NCI-H146 (cell line): Measurements from ENCODE around the gene EMILIN2.
A peak's percentile ranks its signal among the peaks of the same experiment; 100 is the strongest.

Experiments
- DNase-seq: peaks from one replicate; lab custom pipeline; 2025; lab: John Stamatoyannopoulos, UW

EMILIN2 gene

GRCh38 chr18:2916184-2916583, 69.4 kb downstream of the EMILIN2 start:
- DNase-seq, result no peak

- no peak for DNase-seq
Observed at GRCh38 chr18:2917259-2918047, 70.6 kb downstream of the EMILIN2 start.

DNA sequence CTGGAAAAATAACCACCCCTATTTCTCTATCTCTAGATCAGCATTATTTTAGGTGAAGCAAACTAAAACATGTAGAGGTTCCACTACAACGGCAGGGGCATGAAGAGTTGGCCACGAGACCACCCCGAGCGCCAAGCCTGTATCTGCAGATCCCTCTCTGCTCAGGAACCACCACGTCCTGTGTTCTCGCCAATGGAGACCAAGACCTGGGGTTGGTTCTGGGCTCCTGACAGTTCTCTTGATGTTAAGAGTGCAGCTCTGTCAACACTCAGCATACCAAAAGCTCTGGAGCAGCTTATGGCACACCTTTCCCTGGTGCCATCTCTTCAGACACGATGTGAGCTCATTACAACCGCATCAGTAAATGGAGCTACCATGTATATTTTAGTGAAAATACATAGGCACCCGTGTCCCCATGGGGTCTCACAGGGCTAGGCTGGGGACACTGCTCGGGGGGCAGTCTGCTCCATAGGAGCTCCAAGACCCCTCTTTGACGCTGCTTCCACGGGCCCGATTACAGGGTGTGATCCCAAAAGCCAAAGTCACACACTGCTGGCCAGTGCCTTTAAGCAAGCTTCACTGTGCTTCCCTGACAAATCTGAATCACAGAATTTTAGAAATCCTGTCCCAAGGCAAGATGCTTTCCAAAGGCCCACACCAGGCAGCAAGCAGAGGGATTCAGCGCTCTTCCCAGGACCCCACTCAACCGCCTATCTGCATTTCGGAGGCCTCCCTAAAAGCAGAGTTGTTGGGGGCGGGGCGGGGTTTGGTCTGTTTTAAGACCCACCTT, 72.2 kb downstream of the EMILIN2 start:
- DNase-seq, result no peak

DNA sequence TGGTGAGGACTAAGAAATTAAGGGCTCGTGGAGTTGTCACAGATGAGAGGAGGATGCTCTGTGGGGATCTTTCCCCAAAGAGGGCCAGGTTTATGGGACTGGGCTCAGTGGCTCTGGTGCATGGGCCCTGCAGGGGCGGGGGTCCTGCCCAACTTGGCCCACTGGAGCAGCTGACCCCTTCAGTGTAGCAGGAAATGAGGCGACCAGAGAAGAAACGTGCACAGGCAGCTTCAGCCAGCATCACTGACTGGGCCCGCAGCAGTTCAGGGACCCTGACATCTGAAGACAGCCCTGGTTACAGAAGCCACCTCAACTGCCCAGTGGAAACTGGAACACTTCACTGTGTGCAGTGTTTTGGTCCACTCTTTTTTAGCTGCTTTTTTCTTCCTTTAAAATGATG, 72.8 kb downstream of the EMILIN2 start:
- DNase-seq, result no peak

GRCh38 chr18:2920027-2920426, 73.2 kb downstream of the EMILIN2 start:
- no peak for DNase-seq

- DNase-seq, result no peak
Observed at GRCh38 chr18:2920546-2921343, 73.9 kb downstream of the EMILIN2 start.

DNA sequence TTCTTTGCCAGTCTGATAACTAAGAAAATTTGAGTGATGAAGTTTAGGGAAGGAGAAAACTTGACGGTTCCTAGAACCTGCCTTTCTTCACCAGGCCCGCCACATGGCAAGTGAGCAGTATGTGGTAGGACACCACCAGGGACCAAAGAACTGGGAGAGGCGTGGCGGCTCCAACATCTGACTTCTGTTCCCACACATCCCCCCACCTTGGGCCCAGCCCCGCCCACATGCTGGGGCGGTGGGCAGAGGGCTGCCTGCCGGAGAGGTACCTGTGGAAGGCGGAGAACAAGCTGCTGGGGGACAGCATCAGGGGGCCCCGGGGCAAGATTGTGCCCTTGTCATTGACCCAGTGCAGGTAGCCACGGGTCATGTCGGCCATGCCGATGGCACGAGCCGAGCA, 75.0 kb downstream of the EMILIN2 start:
- DNase-seq, result no peak

GRCh38 chr18:2923464-2923863, 76.7 kb downstream of the EMILIN2 start:
- DNase-seq, result no peak

GRCh38 chr18:2924920-2925319, 78.1 kb downstream of the EMILIN2 start:
- DNase-seq, result no peak

- no peak for DNase-seq
Observed at GRCh38 chr18:2926528-2926927, 79.7 kb downstream of the EMILIN2 start.

GRCh38 chr18:2927745-2928144, 80.9 kb downstream of the EMILIN2 start:
- no peak for DNase-seq

GRCh38 chr18:2932247-2933181, 85.7 kb downstream of the EMILIN2 start:
- peak; percentile 63 for DNase-seq

- DNase-seq, result no peak
Observed at GRCh38 chr18:2933995-2934394, 87.2 kb downstream of the EMILIN2 start.

DNA sequence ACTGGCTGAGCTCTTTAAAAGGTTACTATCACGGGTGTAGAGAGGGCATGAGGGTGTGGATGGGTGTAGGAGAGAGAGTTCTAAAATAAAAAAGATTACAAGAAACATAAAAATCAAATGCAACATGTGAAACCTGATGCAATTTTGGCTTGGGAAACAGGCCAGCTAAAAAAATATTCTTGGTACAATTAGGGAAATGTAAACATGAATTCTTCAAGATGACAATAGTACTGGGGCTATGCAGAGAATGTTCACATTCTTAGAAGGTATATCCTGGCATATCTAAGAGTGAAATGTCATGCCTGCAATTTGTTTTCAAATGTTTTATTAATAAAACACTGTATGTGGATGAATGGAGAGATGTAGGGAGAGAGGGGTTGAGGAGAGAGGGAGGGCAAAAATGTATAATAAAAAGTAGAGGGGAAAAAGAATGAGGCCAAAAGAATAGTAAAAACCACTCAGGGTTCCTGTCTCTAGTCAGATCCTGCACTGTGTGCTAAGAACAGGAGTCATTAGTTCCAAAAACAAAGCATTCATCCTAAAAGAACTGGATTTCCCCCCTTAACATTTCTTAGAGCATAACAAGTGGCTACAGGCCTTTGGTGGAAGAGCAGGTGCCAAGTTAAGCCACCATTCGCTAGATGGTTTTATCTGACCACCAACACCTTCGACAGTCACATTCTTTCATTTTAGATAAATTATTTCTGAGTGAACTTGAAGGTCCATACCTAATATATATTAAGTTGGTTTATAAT, 88.8 kb downstream of the EMILIN2 start:
- no peak for DNase-seq

DNA sequence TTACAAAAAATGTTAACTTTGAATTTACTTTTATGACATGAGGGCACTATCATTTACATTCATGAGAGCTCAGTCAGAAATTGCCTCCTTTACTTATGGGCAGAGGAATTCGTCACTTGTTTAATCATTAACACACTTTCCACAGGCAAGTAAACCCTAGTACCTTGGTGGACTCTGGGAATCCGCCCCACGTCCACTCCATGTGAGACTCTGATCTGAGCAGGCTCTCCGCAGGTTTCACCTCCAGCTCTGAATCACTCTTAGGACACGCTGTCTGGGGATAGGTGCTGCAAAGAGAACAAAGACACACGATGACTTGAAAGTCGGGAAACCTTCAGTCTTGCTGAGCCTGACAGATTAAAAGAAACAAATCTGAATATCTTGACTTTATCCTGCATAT, 92.5 kb downstream of the EMILIN2 start:
- no peak for DNase-seq

DNA sequence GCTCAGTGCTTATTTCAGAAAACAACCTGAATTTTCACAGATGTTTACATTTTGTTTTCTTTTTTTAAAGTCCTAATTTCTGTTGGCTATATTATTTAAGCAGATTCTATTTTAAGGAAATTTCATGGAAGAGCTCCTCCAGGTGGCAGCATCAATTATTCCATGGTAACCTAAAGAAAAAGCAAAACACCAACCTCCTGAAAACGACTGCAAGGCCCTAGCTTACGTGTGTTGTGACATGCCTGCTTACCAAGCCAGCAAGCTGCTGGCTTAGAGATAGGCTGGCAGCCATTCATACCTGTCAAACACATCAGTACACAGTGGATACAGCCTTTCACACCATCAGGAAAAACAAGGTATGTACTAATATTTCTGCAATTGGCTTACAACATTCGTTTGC, 101.2 kb downstream of the EMILIN2 start:
- no peak for DNase-seq

- DNase-seq, result no peak
Observed at GRCh38 chr18:2952605-2953004, 105.8 kb downstream of the EMILIN2 start.

GRCh38 chr18:2953935-2954653, 107.3 kb downstream of the EMILIN2 start:
- DNase-seq, result no peak

DNA sequence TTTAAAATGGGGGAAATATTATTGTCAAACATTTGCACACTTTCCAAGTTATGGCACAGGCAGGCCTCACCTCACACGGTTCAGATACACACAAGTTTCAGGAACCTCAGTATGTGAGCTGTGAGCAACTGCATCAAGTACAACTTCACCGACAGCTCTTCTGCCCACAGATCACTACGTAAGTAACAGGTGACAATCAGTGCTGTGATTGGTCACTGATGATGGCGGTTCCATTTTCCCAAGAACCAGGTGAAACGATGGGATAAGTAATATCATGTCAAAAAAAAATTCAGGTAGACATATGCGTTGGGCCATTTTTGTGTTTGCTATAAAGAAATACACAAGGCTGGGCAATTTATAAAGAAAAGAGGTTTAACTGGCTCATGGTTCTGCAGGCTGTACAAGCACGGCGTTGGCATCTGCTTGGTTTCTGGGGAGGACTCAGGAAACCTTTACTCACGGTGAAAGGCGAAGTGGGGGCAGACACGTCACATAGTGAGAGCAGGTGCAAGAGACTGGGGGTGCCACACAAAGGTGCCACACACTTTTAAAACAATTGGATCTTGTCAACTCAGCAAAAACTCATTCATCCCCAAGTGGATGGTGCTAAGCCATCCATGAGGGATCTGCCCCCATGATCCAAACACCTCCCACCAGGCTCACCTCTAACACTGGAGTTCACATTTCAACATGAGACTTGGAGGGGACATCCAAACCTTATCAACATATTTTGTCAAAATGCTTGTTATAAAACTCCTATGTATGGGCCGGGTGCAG, 108.3 kb downstream of the EMILIN2 start:
- DNase-seq, result no peak
